IMR-90 (cell line): Measurements from ENCODE around the gene LYRM9.

ENCODE experiments used
- RAD21 ChIP-seq: IDR thresholded peaks from 2 replicates; pipeline ENCODE4 v1.6.1; 2012; ENCODE audit warnings: low read length, improper control_type of control experiment
- RCOR1 ChIP-seq: IDR thresholded peaks from 2 replicates; pipeline ENCODE4 v1.6.1; 2012; ENCODE audit warnings: mild to moderate bottlenecking, low read length, improper control_type of control experiment; ENCODE audit not compliant: insufficient replicate concordance
- TF ChIP-seq, protein P1 (sequence below): conservative IDR thresholded peaks from 2 replicates; pipeline ENCODE4 v1.5.1; 2012; ENCODE audit warnings: mild to moderate bottlenecking, low read depth, low read length, improper control_type of control experiment

DNA sequence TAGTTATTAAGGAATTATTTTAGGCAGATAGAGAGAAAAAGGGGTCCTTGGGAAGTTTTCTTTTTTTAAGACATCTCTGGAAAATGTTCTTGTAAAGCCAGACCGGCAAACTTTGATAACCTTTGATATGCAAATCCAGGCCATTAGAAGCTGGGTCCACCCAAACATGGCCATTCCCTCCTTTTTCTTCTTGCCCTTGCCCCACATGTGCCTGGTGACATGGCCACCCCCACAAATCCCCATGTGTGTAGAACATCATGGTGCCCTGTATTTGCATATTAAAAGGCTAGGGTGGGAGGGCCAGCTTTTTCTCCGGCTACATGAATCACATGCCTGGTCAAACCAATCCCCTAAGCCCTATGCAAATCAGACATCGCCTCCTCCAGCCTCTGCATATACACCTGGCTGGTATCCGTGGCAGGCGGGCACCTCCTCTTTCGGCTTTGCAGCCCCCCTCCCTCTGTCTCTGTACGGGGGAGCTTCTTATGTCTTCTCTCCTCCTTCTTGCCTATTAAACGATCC, 43.9 kb upstream of the LYRM9 start:
- no peak for TF ChIP-seq RAD21
- TF ChIP-seq, protein P1, sequence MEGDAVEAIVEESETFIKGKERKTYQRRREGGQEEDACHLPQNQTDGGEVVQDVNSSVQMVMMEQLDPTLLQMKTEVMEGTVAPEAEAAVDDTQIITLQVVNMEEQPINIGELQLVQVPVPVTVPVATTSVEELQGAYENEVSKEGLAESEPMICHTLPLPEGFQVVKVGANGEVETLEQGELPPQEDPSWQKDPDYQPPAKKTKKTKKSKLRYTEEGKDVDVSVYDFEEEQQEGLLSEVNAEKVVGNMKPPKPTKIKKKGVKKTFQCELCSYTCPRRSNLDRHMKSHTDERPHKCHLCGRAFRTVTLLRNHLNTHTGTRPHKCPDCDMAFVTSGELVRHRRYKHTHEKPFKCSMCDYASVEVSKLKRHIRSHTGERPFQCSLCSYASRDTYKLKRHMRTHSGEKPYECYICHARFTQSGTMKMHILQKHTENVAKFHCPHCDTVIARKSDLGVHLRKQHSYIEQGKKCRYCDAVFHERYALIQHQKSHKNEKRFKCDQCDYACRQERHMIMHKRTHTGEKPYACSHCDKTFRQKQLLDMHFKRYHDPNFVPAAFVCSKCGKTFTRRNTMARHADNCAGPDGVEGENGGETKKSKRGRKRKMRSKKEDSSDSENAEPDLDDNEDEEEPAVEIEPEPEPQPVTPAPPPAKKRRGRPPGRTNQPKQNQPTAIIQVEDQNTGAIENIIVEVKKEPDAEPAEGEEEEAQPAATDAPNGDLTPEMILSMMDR, result no peak
- TF ChIP-seq RCOR1, result no peak
